GM04503 (cell line): Measurements from ENCODE around the gene ATP8B1.

ENCODE experiments used
- DNase-seq: peaks from one replicate; pipeline ENCODE4 v3.0.0-alpha.2; 2012; ENCODE audit warnings: low read depth

The ATP8B1 gene

GRCh38 chr18:57819119-57819518, 16.0 kb upstream of the ATP8B1 start:
- DNase-seq = no peak

DNA sequence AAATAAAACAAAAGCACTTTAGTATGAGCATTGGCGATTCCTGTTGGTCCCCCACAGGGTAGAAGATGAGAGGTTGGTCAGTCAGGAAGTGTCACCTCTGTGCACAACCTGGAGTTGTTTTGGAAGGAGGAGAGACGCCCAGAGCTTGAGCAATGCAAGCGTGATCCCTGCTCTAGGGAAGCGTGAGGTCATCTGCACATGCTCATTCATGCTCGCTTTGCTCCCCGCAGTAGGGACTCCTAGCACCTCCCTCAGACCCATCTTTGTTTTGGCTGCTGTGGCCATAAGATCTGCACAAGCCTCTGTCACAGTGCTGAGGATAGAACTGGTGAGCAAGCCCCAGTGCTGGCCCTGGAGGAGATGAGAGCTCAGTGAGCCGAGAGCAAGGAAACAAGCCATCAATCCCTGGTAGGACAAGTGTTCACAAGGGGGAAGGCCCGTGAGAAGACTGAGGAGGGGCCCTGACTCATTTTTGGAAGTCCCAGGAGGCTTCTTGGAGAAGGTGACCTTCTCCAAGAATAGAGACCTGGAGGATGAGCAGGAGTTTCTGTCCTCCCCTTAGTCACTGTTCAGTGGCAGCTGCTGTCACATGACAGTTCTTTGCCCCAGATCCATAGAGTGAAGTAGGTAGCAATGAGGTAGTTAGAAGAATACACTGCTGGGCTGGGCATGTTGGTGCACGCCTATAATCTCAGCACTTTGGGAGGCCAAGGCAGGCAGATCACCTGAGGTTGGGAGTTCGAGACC, 13.3 kb upstream of the ATP8B1 start:
- no peak for DNase-seq

- DNase-seq = no peak
Measured at GRCh38 chr18:57814555-57814954, 11.4 kb upstream of the ATP8B1 start.

GRCh38 chr18:57813245-57813644, 10.1 kb upstream of the ATP8B1 start:
- peak; percentile 88 for DNase-seq

DNA sequence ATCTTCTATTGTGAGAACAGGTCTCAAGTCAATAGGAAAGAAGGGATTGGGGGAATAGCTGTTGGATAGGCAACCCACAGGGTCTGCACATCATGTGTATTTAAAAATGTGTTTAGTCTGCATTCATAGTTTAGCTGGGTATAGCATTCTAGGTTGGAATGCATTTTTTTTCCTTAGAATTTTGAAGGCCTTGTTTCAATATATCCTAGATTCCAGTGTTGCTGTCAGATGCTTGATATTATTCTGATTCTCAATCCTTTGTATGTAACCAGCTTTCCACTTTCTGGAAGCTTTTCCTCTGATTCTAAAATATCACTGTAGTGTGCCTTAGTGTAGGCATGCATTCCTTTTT, 9.0 kb upstream of the ATP8B1 start:
- no peak for DNase-seq

DNA sequence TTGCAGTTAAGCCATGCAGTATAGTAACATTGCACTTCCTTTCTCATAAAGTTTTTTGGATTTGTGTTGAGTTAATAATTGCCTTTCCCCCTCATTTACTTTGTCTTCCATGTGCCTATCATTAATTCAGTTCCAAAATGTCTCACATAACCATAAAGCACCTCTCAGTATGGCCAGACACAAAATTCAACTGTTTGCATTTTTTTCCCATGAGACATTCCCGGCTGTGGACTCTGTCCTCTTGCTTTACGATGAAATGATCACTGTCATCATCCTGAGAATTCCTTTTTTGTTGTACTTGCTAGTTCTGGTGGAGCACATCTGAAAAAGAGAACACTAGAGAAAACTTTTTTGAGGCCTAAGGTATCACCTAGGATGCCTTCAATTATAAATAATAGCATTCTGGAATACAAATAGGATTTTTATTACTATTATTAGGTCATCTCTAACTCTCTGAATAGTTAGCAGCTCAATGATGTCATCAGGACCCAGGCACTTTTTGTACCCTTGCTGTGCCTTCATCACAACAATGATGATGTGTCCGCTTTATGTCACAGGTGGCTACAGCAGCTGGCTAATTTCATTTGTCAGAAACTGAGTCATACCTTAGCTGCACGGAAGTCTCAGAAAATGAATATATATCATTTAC, 8.5 kb upstream of the ATP8B1 start:
- no peak for DNase-seq

- no peak for DNase-seq
Measured at GRCh38 chr18:57809190-57809589, 6.1 kb upstream of the ATP8B1 start.

DNA sequence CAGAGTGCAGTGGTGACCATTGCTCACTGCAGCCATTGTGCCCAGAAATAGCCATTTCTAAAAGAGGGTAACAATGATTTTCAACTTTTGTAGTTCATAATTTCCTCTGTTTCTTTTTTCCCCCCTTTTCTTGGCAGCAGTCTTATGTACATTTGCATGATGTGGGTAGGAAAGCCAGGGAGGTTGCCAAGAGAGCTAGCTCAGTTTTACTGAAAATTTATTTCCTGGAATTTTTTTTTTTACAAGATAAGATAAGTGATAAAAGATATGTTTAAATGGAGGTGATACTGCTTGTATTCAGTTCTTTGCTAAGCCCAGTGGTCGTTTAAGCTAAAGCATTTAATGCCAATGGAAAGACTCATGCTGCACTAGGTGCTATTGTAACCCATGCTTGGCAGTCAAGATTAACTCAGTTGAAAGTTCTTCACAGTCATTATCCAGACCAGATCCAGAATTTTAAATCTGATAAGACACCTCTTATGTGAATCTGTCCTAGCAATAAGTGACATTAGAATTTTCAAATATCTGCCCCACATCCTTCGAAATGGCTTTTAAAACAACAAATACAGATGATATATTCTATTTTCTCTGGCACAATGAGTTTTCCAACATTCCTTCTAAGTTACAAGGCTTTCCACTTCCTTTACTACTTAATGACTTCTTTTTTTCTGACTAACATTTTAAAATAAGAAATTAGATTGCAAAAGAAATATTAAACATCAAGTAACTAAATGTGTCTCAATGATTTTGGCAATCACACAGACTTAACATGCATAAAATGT, 4.4 kb upstream of the ATP8B1 start:
- peak; percentile 67 for DNase-seq

- DNase-seq = peak; percentile 90
Measured at GRCh38 chr18:57806978-57807285, 3.8 kb upstream of the ATP8B1 start.

- DNase-seq = no peak
Measured at GRCh38 chr18:57806201-57806977, 3.3 kb upstream of the ATP8B1 start.

- no peak for DNase-seq
Measured at GRCh38 chr18:57805117-57805516, 2.0 kb upstream of the ATP8B1 start.

GRCh38 chr18:57804557-57804956, 1.4 kb upstream of the ATP8B1 start:
- no peak for DNase-seq

DNA sequence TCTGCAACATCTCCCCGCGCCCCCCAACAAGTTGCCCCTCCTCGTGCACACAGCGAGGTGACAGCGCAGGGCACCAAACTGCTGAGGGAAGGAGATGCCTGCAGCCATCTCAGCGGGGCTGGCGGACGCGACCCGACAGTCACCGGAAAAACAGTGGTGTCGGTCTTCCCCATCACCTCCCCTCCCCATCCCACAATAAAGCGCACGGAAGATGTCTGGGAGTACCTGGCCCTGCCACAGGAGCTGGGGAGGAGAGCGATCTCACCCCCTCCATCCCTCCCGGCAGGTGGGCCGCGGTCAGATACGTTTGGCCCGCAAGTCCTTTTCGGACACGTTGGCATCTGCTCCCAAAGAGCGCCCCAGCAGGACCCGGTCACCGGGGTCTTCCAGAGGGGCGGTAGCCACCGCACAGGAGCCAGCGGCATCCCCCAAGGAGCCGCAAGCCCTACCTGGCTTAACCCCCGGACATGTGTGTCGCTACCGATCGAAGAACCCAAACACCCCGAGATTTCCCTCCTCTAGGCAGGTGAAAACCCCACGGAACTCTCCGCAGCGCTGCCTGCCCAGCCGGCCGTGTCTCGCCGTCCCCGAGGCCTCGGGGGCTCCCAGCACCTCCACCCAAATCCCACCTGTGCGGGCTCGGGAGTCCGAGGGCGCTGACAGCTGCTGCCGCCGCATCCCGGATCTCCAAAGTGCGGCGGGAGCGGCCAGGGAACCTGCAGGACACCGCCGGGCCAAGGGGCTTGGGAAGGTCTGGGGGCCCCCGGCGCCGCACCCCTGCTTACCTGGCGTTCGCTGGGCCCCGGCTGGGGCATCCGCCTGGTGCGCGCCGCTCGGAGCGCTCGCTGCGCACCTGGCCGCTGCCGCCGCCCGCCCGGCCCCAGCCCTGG, 657 bp downstream of the ATP8B1 start:
- DNase-seq = no peak

DNA sequence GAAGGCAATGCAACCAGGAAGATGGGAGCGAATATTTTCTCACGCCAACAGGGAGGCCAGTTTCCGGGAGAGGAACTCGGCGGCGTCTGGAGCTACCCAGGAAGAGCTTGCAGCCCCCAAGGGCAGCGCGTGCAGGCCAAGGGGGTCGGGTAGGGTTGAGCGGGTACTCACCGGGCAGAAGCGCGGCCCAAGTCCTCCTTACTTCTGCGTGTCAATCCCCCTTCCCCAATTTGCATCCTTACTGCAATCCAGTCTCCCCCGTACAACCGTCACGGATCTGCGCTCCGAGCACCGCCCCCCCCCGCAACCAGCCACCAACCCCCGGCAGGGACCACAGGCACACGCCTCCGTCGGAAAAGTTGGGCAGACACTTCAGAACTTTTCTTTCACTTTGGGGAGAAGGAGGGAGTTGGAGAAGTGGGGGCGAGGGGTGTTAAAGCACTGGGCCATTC, 1.3 kb downstream of the ATP8B1 start:
- no peak for DNase-seq

DNA sequence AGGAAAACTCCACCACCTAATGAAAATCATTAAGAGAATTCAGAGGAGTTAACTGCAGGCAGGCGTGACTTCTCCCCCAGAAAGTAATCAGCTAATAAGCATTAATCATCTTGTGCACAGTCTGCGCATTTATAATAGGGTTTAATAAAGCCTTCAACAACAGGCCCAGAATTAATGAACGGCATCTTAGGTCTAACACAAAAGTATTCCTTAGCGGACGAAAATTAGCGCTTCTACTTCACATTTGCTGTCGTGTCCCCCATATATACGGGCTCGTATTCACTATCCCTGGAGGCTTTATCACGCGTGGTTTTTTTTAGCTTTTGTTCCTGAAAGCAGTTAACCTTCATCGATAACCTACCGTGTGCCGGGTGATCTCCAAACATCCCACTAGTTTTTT, 1.8 kb downstream of the ATP8B1 start:
- no peak for DNase-seq

DNA sequence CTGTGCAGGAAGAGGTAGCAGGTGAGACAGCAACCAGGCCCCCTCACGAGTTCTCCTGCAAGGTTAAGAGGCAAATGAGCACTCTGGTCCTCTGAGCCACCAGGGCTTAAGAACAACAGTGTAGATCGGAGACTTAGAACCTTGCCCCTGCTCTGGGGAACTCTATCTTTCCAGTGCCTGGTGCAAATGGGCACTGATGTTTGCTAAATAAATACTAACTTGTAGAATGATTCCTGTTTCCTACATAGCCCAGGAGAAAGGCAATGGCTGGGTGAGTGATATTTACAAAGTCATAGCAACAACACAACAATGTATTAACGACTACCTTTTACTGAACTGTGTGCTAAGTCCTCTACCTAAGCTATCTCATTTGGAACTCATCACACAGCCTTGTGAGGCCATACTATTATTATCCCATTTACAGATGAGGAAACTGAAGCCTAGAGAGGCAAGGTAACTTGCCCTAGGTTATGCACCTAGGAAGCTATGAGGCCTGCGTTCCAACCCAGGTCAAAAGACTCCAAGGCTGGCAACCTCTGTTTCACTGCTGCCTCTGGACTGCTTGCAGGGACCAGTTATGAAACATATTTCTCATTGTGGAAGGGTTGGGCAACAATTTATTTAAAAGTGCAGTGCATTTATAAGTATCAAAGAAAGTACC, 4.3 kb downstream of the ATP8B1 start:
- DNase-seq = no peak

DNA sequence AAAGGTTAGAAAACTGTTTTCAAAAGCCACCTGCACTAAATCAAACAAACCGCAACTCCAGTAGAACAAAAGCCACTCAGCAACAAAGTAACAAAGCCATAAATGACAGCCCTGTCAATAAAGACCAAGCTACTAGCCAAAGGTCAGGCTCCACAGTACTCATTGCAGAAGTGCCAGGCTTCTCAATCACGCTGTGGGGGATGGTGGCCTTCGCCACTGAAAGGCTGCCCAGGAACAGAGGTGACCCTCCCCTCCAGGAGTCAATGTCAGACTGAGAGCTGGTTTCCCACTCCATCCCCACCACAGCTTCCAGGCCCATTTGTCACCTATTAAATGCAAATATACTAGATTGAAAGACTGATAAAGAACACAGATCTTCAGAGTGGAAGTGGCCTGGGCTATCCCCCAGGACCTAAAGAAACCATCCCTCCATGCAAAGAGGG, 5.9 kb downstream of the ATP8B1 start:
- no peak for DNase-seq

DNA sequence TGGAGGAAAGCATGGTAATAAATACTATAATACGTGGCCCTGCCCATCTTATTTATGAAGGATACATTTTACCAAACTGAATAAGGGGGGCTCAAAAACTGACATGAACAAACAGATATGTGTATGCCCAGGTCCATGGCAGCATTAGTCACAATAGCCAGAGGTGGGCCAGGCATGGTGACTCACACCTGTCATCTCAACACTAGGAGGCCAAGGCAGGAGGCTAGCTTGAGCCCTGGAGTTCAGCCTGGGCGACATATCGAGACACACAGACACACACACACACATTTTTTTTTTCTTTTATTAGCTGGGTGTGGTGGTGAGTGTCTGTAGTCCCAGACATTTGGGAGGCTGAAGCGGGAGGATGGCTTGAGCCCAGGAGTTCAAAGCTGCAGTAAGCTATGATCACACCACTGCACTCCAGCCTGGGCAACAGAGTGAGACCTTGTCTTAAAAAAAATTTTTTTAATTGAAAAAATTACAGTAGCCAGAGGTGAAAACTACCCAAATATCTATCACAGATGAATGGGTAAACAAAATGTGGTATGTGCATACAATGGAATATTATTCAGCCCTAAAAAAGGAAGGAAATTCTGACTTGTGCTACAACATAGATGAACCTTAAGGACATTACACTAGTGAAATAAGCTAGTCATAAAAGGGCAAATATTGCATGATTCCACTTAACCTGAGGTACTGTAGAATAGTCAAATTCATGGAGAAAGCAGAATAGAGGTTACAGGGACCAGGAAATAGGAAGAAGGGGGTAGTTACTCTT, 8.0 kb downstream of the ATP8B1 start:
- no peak for DNase-seq

- no peak for DNase-seq
Measured at GRCh38 chr18:57793302-57793986, 9.7 kb downstream of the ATP8B1 start.
